ENCODE data around the gene GNPTAB. TPM values are rescaled to one million over a fixed set of nuclear protein-coding genes. Genes with fewer than 3 reads are reported as not detected.

GNPTAB gene
- total RNA-seq, 1 donor from 2014 or later, result 26.5 TPM

DNA sequence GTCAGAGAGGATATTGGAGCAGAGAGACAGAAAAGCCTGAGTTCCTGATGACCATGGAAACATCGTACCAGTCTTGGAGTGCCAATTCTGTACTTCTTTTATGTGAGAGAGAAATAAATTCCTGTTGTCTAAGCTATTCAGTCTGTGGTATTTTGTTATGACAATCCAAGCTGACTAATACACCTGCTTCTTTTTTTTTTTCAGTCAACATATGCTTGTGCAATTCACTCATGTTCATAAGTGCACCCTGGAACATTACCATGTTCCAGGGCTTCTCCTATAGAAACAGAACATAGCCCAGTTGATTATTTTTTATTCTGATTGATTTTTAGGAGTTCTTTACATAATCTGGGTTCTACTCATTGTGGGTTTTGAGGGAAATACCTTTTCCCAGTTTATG, 135.1 kb downstream of the GNPTAB start:
- no peaks in the 10 kb centered on the region for H3K27me3 ChIP-seq (ENCODE audit: control insufficient read depth, insufficient read depth, low read length)
- no peak for DNase-seq (ENCODE audit: low read depth)
- no peaks in the 10 kb centered on the region for H3K36me3 ChIP-seq (ENCODE audit: control insufficient read depth, insufficient read depth, low read length)
- no peak overlapping the region for H3K4me3 ChIP-seq (ENCODE audit: low read depth, low read length)
- TF ChIP-seq, protein P1, sequence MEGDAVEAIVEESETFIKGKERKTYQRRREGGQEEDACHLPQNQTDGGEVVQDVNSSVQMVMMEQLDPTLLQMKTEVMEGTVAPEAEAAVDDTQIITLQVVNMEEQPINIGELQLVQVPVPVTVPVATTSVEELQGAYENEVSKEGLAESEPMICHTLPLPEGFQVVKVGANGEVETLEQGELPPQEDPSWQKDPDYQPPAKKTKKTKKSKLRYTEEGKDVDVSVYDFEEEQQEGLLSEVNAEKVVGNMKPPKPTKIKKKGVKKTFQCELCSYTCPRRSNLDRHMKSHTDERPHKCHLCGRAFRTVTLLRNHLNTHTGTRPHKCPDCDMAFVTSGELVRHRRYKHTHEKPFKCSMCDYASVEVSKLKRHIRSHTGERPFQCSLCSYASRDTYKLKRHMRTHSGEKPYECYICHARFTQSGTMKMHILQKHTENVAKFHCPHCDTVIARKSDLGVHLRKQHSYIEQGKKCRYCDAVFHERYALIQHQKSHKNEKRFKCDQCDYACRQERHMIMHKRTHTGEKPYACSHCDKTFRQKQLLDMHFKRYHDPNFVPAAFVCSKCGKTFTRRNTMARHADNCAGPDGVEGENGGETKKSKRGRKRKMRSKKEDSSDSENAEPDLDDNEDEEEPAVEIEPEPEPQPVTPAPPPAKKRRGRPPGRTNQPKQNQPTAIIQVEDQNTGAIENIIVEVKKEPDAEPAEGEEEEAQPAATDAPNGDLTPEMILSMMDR (IDR thresholded peaks at IDR 0.05; ENCODE audit: insufficient read depth, low read length, poor library complexity, severe bottlenecking), result no peak

Other genes starting within 250 kb of the GNPTAB start
- not detected in 2 replicates for gene MYBPC1, start 236.0 kb downstream of the GNPTAB start, total RNA-seq
- 10.3 and 16.1 TPM in 2 replicates for gene CHPT1, start 133.3 kb downstream of the GNPTAB start, total RNA-seq
- 0.07 TPM in 1 of 2 replicates, not detected in the other for gene SYCP3, start 91.5 kb downstream of the GNPTAB start, total RNA-seq
- 35.5 and 44.1 TPM in 2 replicates for gene DRAM1, start 46.6 kb upstream of the GNPTAB start, total RNA-seq
- gene WASHC3, start 231.0 kb upstream of the GNPTAB start, total RNA-seq, result 32.6 and 45.8 TPM in 2 replicates